Measurements from ENCODE around the gene GGT7.
"Not testable (repeated sequence)": the region's sequence is repeated elsewhere in the genome, so short reads cannot be mapped to it uniquely, and the experiment has no call there.

The GGT7 gene

GRCh38 chr20:34872622-34873224 is at the start of gene GGT7:
TSS of gene GGT7 (minus strand) at chr20:34872856. CDS start at chr20:34872815, 41 bp downstream.
- DNase-seq = peak; percentile 85

GRCh38 chr20:34921436-34921835 is 48.8 kb upstream of the GGT7 start:
- no peak for DNase-seq

GRCh38 chr20:34920055-34920454 is 47.4 kb upstream of the GGT7 start:
- DNase-seq = no peak

GRCh38 chr20:34916774-34917354 is 44.2 kb upstream of the GGT7 start:
- no peak for DNase-seq

GRCh38 chr20:34915749-34916455 is 43.2 kb upstream of the GGT7 start:
- DNase-seq = no peak

- no peak for DNase-seq
Measured at GRCh38 chr20:34915131-34915530, 42.5 kb upstream of the GGT7 start.

GRCh38 chr20:34907616-34908469 is 35.2 kb upstream of the GGT7 start:
- DNase-seq = no peak

- no peak for DNase-seq
Measured at GRCh38 chr20:34904202-34904621, 31.6 kb upstream of the GGT7 start.

- not testable (repeated sequence) for DNase-seq
Measured at GRCh38 chr20:34898731-34899130, 26.1 kb upstream of the GGT7 start.

GRCh38 chr20:34898129-34898528 is 25.5 kb upstream of the GGT7 start:
- not testable (repeated sequence) for DNase-seq

- DNase-seq = no peak
Measured at GRCh38 chr20:34896086-34896621, 23.5 kb upstream of the GGT7 start.

GRCh38 chr20:34895465-34895864 is 22.8 kb upstream of the GGT7 start:
- DNase-seq = no peak

- DNase-seq = no peak
Measured at GRCh38 chr20:34894723-34895122, 22.1 kb upstream of the GGT7 start.

- no peak for DNase-seq
Measured at GRCh38 chr20:34892671-34893070, 20.0 kb upstream of the GGT7 start.

GRCh38 chr20:34891166-34892062 is 18.8 kb upstream of the GGT7 start:
- DNase-seq = no peak

GRCh38 chr20:34888468-34888867 is 15.8 kb upstream of the GGT7 start:
- no peak for DNase-seq

GRCh38 chr20:34887023-34887422 is 14.4 kb upstream of the GGT7 start:
- no peak for DNase-seq

- no peak for DNase-seq
Measured at GRCh38 chr20:34886122-34886521, 13.5 kb upstream of the GGT7 start.

GRCh38 chr20:34884260-34884659 is 11.6 kb upstream of the GGT7 start:
- no peak for DNase-seq

GRCh38 chr20:34883809-34884208 is 11.2 kb upstream of the GGT7 start:
- no peak for DNase-seq

- no peak for DNase-seq
Measured at GRCh38 chr20:34883087-34883688, 10.5 kb upstream of the GGT7 start.

GRCh38 chr20:34881689-34882088 is 9.0 kb upstream of the GGT7 start:
- no peak for DNase-seq

All from activated effector memory CD4-positive, alpha-beta T cell treated with Interleukin-2 at 50 U/mL for 16 hours (primary cell).